Panc1 (cell line): ENCODE results near the gene FAM234B. TPM values are rescaled to one million over a fixed set of nuclear protein-coding genes. Genes with fewer than 3 reads are reported as not detected.

Source experiments
- ATAC-seq: fragments of 200-7000 bp; cut with Tn5 transposase; 2 replicates; pipeline ENCODE4 v1.9.1; 2020; ENCODE audit warnings: mild to moderate bottlenecking, moderate library complexity
- BruUV-seq: library from RNA; stranded (reverse); fragments of 400-500 nt; replicated peaks from 2 replicates; lab custom pipeline; 2021; lab: Mats Ljungman, UMichigan
- CTCF ChIA-PET: fragments of 300-600 bp; sonication (Branson Sonifier 250); formaldehyde crosslinking; loops from one replicate; lab custom pipeline; 2022; ENCODE audit warnings: antibody characterized with exemption; lab: Charles Lee
- POLR2A ChIA-PET: fragments of 300-600 bp; sonication (Branson Sonifier 250); formaldehyde crosslinking; loops from one replicate; lab custom pipeline; 2022; ENCODE audit warnings: antibody characterized with exemption; lab: Charles Lee
- DNase-seq: peaks from one replicate; pipeline ENCODE4 v3.0.0-alpha.2; 2010; ENCODE audit warnings: low read depth, low spot score
- H3K27ac ChIP-seq: 2 replicates; pipeline ENCODE4 v1.5.1; 2011; ENCODE audit warnings: mild to moderate bottlenecking, low read length, inconsistent platforms
- H3K27me3 ChIP-seq: fragments of 200-500 bp; sonication (Bioruptor generic); 2 replicates; pipeline ENCODE4 v1.6.0; 2014; ENCODE audit warnings: low read length, inconsistent platforms; ENCODE audit not compliant: control insufficient read depth, insufficient read depth
- H3K36me3 ChIP-seq: fragments of 200-500 bp; sonication (Bioruptor generic); 2 replicates; pipeline ENCODE4 v1.5.1; 2014; ENCODE audit warnings: inconsistent platforms, mild to moderate bottlenecking, low read length, moderate library complexity; ENCODE audit not compliant: control insufficient read depth, insufficient read depth
- H3K4me1 ChIP-seq: 2 replicates; pipeline ENCODE4 v1.5.1; 2011; ENCODE audit warnings: inconsistent platforms, mild to moderate bottlenecking, low read length, moderate library complexity; ENCODE audit not compliant: control insufficient read depth, insufficient read depth
- H3K4me3 ChIP-seq, 2 experiments: 2 replicates each; pipeline ENCODE4 v1.5.1; 2011 to 2012; ENCODE audit warnings: low read depth in 2 of 2, low read length in 2 of 2, mild to moderate bottlenecking in 2 of 2, inconsistent platforms in 1 of 2, moderate library complexity in 1 of 2
- H3K9me3 ChIP-seq: fragments of 200-500 bp; sonication (Bioruptor generic); 2 replicates; pipeline ENCODE4 v1.5.1; 2014; ENCODE audit warnings: low read depth, mild to moderate bottlenecking, inconsistent platforms, low read length, moderate library complexity; ENCODE audit not compliant: control insufficient read depth, insufficient read depth
- POLR2AphosphoS5 ChIP-seq: IDR thresholded peaks from 2 replicates; pipeline ENCODE4 v1.6.1; 2012; ENCODE audit warnings: mild to moderate bottlenecking, low read depth, low read length, moderate library complexity
- REST ChIP-seq, 2 experiments: IDR thresholded peaks; 2 replicates each; pipeline ENCODE4 v1.6.1; 2011 to 2012; ENCODE audit warnings: low read depth in 2 of 2, control low read depth in 1 of 2, low read length in 1 of 2, mild to moderate bottlenecking in 1 of 2, moderate library complexity in 1 of 2; ENCODE audit not compliant: insufficient read depth in 1 of 2
- SIN3A ChIP-seq: IDR thresholded peaks from 2 replicates; pipeline ENCODE4 v1.6.1; 2012; ENCODE audit warnings: low read depth, mild to moderate bottlenecking, low read length, moderate library complexity, borderline replicate concordance; ENCODE audit not compliant: insufficient read depth
- TCF7L2 ChIP-seq: IDR thresholded peaks from 2 replicates; pipeline ENCODE4 v1.6.1; 2011; ENCODE audit warnings: mild to moderate bottlenecking, low read depth, low read length, inconsistent platforms
- in situ Hi-C: cut with HindIII; loops from 2 replicates; pipeline ENCODE4 v1.10.0; 2016; ENCODE audit warnings: low sequenced_read_pairs, low pct_unique_long_range_greater_than_20kb
- intact Hi-C: fragments of 100-400 bp; cut with micrococcal nuclease; formaldehyde crosslinking; loops from one replicate; pipeline ENCODE4 v1.10.0; 2022; ENCODE audit not compliant: unreplicated experiment
- total RNA-seq: library from RNA; stranded (reverse); gene quantifications from one replicate; pipeline ENCODE4 v1.2.1, GENCODE V29; 2021; ENCODE audit not compliant: unreplicated experiment
- TF ChIP-seq, protein P1 (sequence below): fragments of 450-650 bp; IDR thresholded peaks from 2 replicates; pipeline ENCODE4 v1.5.1; 2017; ENCODE audit warnings: mild to moderate bottlenecking

The FAM234B gene
- total RNA-seq, 1 experiment from 2014 or later = 5.4 TPM

DNA sequence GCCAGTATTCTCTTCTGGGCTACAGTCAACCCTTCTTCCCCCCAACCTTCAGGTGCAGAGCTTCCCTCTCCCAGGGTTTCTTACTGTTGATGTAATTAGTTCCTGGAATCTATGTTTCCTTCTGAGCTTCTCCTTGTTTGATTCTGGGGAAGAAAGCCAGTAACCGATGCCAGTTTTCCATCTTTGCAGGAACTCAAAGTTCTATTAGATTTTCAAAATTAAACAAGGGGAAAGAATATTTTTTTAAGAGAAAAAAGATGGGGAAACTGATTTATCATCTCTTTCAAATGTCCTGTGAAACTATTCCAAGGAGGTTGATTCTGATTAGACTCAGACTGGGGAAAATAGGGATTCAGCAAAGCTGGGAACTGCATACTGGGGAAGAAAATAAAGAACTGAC is 17.9 kb upstream of the FAM234B start:
- ChIA-PET CTCF (no interaction called here), POLR2A (no interaction called here)
- intact Hi-C loops = no loop called here
- no peak for ATAC-seq
- in situ Hi-C loops = no loop called here
- no TSS peak for BruUV-seq
- Histone ChIP-seq H3K4me3 (no peak overlapping the region), H3K27ac (no peak overlapping the region), H3K4me1 (no peaks in the 10 kb centered on the region; the same call in 1 of the 2 replicates), H3K9me3 (no peaks in the 10 kb centered on the region), H3K27me3 (no peaks in the 10 kb centered on the region), H3K36me3 (no peaks in the 10 kb centered on the region)
- TF ChIP-seq, protein P1, sequence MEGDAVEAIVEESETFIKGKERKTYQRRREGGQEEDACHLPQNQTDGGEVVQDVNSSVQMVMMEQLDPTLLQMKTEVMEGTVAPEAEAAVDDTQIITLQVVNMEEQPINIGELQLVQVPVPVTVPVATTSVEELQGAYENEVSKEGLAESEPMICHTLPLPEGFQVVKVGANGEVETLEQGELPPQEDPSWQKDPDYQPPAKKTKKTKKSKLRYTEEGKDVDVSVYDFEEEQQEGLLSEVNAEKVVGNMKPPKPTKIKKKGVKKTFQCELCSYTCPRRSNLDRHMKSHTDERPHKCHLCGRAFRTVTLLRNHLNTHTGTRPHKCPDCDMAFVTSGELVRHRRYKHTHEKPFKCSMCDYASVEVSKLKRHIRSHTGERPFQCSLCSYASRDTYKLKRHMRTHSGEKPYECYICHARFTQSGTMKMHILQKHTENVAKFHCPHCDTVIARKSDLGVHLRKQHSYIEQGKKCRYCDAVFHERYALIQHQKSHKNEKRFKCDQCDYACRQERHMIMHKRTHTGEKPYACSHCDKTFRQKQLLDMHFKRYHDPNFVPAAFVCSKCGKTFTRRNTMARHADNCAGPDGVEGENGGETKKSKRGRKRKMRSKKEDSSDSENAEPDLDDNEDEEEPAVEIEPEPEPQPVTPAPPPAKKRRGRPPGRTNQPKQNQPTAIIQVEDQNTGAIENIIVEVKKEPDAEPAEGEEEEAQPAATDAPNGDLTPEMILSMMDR = no peak
- TF ChIP-seq REST (IDR thresholded peaks at IDR 0.05; ENCODE audit: insufficient read depth in 1 of 2, low read depth in 2 of 2, low read length in 1 of 2) (no peak), POLR2AphosphoS5 (no peak), TCF7L2 (no peak), SIN3A (no peak)
- DNase-seq = no peak

- Histone ChIP-seq H3K27me3 (no peaks in the 10 kb centered on the region), H3K27ac (no peak overlapping the region), H3K4me1 (no peaks in the 10 kb centered on the region; the same call in 1 of the 2 replicates), H3K4me3 (no peak overlapping the region), H3K36me3 (no peaks in the 10 kb centered on the region), H3K9me3 (no peaks in the 10 kb centered on the region)
- intact Hi-C loops = no loop called here
- ChIA-PET POLR2A (no interaction called here), CTCF (no interaction called here)
- no TSS peak for BruUV-seq
- TF ChIP-seq REST (IDR thresholded peaks at IDR 0.05; ENCODE audit: insufficient read depth in 1 of 2, low read depth in 2 of 2, low read length in 1 of 2) (no peak), POLR2AphosphoS5 (no peak), SIN3A (no peak), TCF7L2 (no peak)
- TF ChIP-seq, protein P1 = no peak
- ATAC-seq = no peak
- in situ Hi-C loops = no loop called here
- no peak for DNase-seq
These were observed 17.1 kb upstream of the FAM234B start for GRCh38 chr12:13027032-13027431.
